Testis (tissue), 3 donors: Measurements from ENCODE around the gene TBCE. TPM values are rescaled to one million over a fixed set of nuclear protein-coding genes. Genes with fewer than 3 reads are reported as not detected.
"Not testable (repeated sequence)": the region's sequence is repeated elsewhere in the genome, so short reads cannot be mapped to it uniquely, and the experiment has no call there.

Experiments
- DNase-seq: peaks from one replicate; pipeline ENCODE4 v3.0.0-alpha.2; 2019
- H3K27ac ChIP-seq, 2 donors: fragments of 200-600 bp; sonication (generic); one replicate each; pipeline ENCODE4 v1.5.1; 2019
- H3K27me3 ChIP-seq: fragments of 200-600 bp; sonication (generic); one replicate; pipeline ENCODE4 v1.5.1; 2019
- H3K36me3 ChIP-seq: fragments of 200-600 bp; sonication (generic); one replicate; pipeline ENCODE4 v1.5.1; 2017; ENCODE audit warnings: low read depth; ENCODE audit errors: missing control alignments
- H3K4me1 ChIP-seq: fragments of 200-600 bp; sonication (generic); one replicate; pipeline ENCODE4 v1.5.1; 2019
- H3K4me3 ChIP-seq, 2 donors: fragments of 200-600 bp; sonication (generic); one replicate each; pipeline ENCODE4 v1.5.1; 2017 to 2019
- H3K9me3 ChIP-seq: fragments of 200-600 bp; sonication (generic); one replicate; pipeline ENCODE4 v1.5.1; 2017
- POLR2A ChIP-seq: fragments of 450-650 bp; IDR thresholded peaks from one replicate; pipeline ENCODE4 v1.6.1; 2017; ENCODE audit warnings: antibody characterized with exemption, mild to moderate bottlenecking, moderate library complexity
- WGBS, 2 donors: methylation state at CpG; one replicate each; pipeline ENCODE4 v1.1.5; 2018; 5-methylcytosine and 5-hydroxymethylcytosine counted together
- intact Hi-C: fragments of 100-400 bp; cut with DNase I; formaldehyde crosslinking; loops from one replicate; pipeline ENCODE4 v1.15.1; 2023; ENCODE audit warnings: low total_unique reads
- polyA plus RNA-seq: library from polyadenylated mRNA; stranded (reverse); fragments of 350-450 nt; fragmentation: Illumina TruSeq; extraction: RNeasy Lipid Tissue Mini Kit (QIAGEN cat#74804); gene quantifications from one replicate; pipeline ENCODE4 v1.2.3, GENCODE V29; 2014; ENCODE audit warnings: low read depth, low replicate concordance; ENCODE audit not compliant: insufficient read depth
- total RNA-seq, 2 donors: library from RNA; depleted of rRNA; stranded (reverse); fragments of >200 nt; gene quantifications; one replicate each; pipeline ENCODE4 v1.2.3, GENCODE V29; 2016
- TF ChIP-seq, protein P1 (sequence below), 3 experiments: fragments of 450-650 bp in 2 of 3; fragments of 200-600 bp in 1 of 3; sonication (generic) in 1 of 3; IDR thresholded peaks; one replicate each; pipeline ENCODE4 v1.5.1; 2016 to 2019; ENCODE audit warnings: antibody characterized with exemption in 3 of 3, mild to moderate bottlenecking in 2 of 3, moderate library complexity in 1 of 3

The TBCE gene
- total and polyA plus RNA-seq, 3 donors from 2014 or later, result 20.1 to 29.8 (median 22.4) TPM

DNA sequence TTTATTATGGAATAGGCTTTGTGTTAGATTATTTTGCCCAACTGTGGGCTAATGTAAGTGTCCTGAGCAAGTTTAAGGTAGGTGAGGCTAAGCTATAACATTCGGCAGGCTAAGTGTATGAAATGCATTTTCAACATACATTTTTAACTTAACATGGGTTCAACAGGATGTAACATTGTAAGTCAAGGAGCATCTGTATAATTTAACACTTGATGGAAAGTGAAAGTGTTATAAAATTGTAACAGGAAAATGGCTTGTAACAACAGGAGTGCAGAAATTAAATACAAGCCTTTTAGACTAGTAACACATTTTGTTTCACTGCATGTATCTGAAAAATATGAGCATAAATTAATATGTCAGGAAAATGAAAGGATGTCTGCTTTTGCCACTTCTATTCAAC lies 94.7 kb downstream of the TBCE start:
- no peak for DNase-seq
- WGBS, 2 donors, result 75 to 89% methylated on average over 1 of the region's 1 CpG
- Histone ChIP-seq H3K4me3 (no peak overlapping the region), H3K27ac (no peak overlapping the region), H3K4me1 (no peaks in the 10 kb centered on the region), H3K27me3 (no peaks in the 10 kb centered on the region), H3K9me3 (no peaks in the 10 kb centered on the region), H3K36me3 (no peaks in the 10 kb centered on the region)
- TF ChIP-seq, protein P1, sequence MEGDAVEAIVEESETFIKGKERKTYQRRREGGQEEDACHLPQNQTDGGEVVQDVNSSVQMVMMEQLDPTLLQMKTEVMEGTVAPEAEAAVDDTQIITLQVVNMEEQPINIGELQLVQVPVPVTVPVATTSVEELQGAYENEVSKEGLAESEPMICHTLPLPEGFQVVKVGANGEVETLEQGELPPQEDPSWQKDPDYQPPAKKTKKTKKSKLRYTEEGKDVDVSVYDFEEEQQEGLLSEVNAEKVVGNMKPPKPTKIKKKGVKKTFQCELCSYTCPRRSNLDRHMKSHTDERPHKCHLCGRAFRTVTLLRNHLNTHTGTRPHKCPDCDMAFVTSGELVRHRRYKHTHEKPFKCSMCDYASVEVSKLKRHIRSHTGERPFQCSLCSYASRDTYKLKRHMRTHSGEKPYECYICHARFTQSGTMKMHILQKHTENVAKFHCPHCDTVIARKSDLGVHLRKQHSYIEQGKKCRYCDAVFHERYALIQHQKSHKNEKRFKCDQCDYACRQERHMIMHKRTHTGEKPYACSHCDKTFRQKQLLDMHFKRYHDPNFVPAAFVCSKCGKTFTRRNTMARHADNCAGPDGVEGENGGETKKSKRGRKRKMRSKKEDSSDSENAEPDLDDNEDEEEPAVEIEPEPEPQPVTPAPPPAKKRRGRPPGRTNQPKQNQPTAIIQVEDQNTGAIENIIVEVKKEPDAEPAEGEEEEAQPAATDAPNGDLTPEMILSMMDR (IDR thresholded peaks at IDR 0.05), result no peak
- no peak for TF ChIP-seq POLR2A
- intact Hi-C loops, result no loop called here

DNA sequence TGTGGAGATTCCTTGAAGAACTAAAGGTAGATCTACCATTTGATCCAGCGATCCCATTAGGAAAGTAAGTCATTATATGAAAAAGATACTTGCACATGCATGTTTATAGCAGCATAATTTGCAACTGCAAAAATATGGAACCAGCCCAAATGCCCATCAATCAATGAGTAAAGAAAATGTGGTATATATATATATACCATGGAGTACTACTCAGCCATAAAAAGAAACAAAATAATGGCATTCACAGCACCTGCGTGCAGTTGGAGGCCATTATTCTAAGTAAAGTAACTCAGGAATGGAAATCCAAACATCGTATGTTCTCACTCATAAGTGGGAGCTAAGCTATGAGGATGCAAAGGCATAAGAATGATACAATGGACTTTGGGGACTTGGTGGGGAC lies 95.6 kb downstream of the TBCE start:
- H3K27ac ChIP-seq, H3K36me3 ChIP-seq, H3K9me3 ChIP-seq, H3K4me3 ChIP-seq, H3K4me1 ChIP-seq, intact Hi-C loops, DNase-seq, H3K27me3 ChIP-seq: not testable (repeated sequence)
- 88 to 96% methylated on average over 3 of the region's 3 CpGs for WGBS, 2 donors

DNA sequence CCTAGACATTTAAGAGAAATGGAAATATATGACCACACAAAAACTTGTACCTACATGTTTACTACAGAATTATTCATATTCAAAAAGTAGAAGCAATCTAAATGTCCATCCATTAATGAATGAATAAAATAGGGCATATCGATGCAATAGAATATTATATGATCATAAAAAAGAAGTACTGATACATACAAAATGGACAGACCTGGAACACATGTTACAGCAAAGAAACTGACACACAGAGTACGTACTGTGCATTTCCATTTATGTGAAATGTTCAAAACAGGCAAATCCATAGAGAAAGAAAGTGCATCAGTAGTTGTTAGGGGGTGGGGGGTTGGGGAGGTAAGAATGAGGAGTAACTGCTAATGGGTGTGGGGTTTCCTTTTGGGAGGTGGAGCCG lies 97.8 kb downstream of the TBCE start:
- intact Hi-C loops, result no loop called here
- H3K27ac ChIP-seq, result no peak overlapping the region
- H3K27me3 ChIP-seq, result no peaks in the 10 kb centered on the region
- WGBS, 2 donors, result 91 to 97% methylated on average over 3 of the region's 3 CpGs
- DNase-seq, result no peak
- no peak for TF ChIP-seq POLR2A
- TF ChIP-seq, protein P1 (IDR thresholded peaks at IDR 0.05), result no peak
- no peaks in the 10 kb centered on the region for H3K9me3 ChIP-seq
- H3K4me3 ChIP-seq, result no peak overlapping the region
- no peaks in the 10 kb centered on the region for H3K36me3 ChIP-seq
- no peaks in the 10 kb centered on the region for H3K4me1 ChIP-seq

DNA sequence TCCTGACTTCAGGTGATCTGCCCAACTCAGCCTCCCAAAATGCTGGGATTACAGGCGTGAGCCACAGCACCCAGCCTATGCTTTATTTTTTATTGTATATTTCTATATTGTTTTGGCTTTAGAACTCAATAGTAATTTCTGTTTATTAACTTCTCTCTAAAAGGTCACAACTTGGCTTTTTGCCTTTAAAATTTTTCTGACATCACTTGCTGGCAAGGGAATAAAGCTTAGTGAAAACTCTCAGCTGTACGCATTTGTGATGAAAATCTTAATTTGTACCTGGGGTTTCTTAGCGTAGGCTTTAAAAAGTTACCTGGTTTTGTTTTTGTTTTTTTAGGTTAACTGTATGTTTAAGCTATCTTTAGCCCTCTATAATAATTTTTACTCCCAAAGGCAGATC lies 100.8 kb downstream of the TBCE start:
- WGBS, 2 donors, result 75 to 79% methylated on average over 3 of the region's 3 CpGs
- Histone ChIP-seq H3K27ac (no peak overlapping the region), H3K4me3 (no peak overlapping the region), H3K36me3 (no peaks in the 10 kb centered on the region), H3K27me3 (no peaks in the 10 kb centered on the region), H3K4me1 (no peaks in the 10 kb centered on the region), H3K9me3 (no peaks in the 10 kb centered on the region)
- DNase-seq, result no peak
- intact Hi-C loops, result no loop called here
- TF ChIP-seq, protein P1 (IDR thresholded peaks at IDR 0.05), result no peak
- TF ChIP-seq POLR2A, result no peak

DNA sequence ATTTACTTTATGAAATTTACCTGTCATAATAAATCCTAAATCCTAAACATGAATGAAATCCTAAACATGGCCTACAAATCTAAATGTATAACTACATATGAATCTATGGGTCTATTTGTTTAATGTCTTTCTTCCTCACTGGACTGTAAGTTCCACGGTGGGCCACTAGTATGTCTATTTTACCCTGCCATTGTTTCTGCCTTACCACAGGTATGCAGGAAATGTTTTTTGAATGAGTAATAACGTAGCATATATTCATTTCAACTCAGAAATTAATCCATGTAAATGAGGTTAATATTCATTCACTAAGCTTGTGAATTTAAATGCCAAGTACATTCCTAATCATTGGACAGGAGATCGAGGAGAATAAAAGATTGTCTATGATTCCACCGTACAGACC lies 101.7 kb downstream of the TBCE start:
- intact Hi-C loops, result no loop called here
- 92 to 93% methylated on average over 4 of the region's 4 CpGs for WGBS, 2 donors
- Histone ChIP-seq H3K27ac (no peak overlapping the region), H3K27me3 (no peaks in the 10 kb centered on the region), H3K9me3 (no peaks in the 10 kb centered on the region), H3K36me3 (no peaks in the 10 kb centered on the region), H3K4me1 (no peaks in the 10 kb centered on the region), H3K4me3 (no peak overlapping the region)
- no peak for DNase-seq
- TF ChIP-seq POLR2A, result no peak
- TF ChIP-seq, protein P1 (IDR thresholded peaks at IDR 0.05), result no peak

DNA sequence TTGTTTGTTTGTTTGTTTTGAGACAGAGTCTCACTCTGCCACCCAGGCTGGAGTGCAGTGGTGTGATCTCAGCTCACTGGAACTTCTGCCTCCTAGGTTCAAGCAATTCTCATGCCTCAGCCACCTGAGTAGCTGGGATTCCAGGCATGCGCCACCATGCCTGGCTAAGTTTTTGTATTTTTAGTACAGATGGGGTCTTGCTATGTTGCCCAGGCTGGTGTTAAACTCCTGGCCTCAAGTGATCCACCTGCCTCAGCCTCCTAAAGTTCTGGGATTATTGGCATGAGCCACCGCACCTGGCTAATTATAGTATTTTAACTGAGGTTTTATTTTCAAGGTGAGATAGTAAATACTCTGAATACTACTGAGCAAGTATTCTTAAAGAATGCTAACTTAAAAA lies 102.7 kb downstream of the TBCE start:
- intact Hi-C loops, H3K4me3 ChIP-seq, DNase-seq, H3K9me3 ChIP-seq, H3K27me3 ChIP-seq, H3K4me1 ChIP-seq, H3K27ac ChIP-seq, H3K36me3 ChIP-seq: not testable (repeated sequence)
- 95 to 100% methylated on average over 2 of the region's 2 CpGs for WGBS, 2 donors
